Stimulated activated CD8-positive, alpha-beta memory T cell treated with anti-CD3 and anti-CD28 coated beads, Interleukin-7, amount 100 ng/mL, for 1 hour (primary cell): ENCODE data around the gene GBP1.
"Not testable (repeated sequence)": the region's sequence is repeated elsewhere in the genome, so short reads cannot be mapped to it uniquely, and the experiment has no call there.

Source experiments
- DNase-seq, 2 donors: peaks; one replicate each; pipeline ENCODE4 v3.0.0-alpha.2; 2020; ENCODE audit warnings: low read depth in 2 of 2

Gene GBP1

DNA sequence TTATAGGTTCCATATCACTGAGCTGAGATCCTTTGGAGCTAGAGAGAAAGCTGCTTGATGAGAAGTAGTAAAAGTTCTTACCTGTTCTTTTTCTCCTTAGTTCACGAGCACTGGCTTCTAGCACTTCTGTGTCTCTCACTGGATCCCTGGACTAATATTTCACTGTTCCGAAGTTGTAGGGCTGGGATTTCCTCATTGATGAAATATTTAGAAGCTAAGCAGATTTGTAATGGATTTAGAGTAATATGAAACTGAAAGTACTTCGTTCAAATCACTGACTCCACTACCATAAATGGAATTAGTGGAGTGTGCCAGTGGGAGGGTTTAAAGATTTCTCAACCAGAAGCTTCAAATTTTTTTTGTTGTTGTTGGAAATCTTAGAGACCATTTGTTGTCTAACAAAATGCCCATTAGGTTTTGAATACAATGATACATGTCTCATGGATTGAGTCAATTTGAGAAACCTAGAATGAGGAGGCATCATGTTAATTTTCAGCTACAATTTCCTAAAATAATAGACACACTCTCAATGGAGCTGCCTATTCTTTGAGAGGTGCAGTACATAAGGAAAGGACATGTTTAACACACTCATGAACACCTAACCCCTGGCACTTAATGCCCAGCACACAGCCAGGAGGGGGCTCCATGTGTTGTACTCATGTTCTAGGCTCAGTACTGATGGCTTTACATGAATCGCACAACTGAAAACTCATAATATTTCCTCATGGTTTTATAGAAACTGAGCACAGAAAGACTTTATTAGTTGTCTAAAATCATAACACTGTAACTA, at the start of gene GBP1:
GBP1 (minus strand) TSS at position 130 of the 790 bp plus-strand sequence. CDS start 1,974 bp downstream, outside the sequence.
- no peak for DNase-seq

GRCh38 chr1:89114662-89115061, 49.7 kb upstream of the GBP1 start:
- no peak for DNase-seq

DNA sequence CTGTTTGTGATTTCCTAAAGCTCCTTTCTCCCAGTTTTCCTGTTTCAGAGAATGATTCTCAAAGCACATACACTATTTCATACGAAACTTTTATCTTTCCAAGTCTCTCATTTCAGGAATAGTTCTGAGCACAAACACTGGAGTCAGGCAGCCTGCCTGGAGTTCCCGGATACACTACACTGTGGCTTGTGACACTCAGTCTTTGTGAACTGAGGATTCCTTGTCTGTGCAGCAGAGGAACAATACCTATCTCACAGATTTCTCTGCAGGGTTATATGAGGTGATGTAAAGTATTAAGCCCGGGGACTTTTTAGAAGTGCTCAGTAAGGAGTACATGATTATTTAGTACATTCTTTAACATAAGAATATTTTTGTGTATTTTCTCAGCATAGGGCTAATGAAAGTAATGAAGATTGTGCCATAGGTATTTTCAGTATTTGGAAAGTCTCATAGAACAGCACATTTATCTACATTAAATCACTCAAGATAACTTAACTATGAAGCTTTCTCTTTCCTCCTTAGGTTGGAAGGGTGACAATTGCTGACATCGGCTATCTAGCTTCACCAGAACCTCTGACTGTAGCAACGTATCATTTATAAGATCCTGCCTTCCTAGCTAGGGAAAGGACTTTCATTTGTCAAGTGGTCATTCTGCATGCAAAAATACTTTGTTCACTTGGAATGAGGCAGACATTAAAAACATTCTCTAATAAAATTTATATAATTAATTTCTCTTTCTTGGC, 48.0 kb upstream of the GBP1 start:
- DNase-seq: no peak

- no peak for DNase-seq
Measured at GRCh38 chr1:89104687-89105086, 39.7 kb upstream of the GBP1 start.

DNA sequence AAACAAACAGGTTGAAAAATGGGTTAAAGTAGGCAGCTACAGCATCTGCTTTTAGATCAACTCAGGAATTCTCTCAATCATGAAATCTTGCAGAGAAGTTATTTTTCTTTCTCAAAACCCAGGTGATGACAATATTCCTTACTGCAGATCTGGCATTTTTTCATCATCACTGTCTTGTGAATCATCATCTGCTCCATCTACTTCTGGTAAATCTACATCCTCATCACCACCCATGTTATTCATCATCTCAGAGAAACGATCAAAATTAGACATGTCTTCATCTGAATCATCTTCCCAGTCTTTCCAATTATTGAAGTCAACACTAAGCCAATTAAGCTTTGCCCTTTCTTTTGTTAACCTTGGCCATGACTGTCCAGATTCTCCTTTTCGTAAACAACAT, 39.1 kb upstream of the GBP1 start:
- no peak for DNase-seq

GRCh38 chr1:89102021-89102420, 37.0 kb upstream of the GBP1 start:
- DNase-seq: no peak

DNA sequence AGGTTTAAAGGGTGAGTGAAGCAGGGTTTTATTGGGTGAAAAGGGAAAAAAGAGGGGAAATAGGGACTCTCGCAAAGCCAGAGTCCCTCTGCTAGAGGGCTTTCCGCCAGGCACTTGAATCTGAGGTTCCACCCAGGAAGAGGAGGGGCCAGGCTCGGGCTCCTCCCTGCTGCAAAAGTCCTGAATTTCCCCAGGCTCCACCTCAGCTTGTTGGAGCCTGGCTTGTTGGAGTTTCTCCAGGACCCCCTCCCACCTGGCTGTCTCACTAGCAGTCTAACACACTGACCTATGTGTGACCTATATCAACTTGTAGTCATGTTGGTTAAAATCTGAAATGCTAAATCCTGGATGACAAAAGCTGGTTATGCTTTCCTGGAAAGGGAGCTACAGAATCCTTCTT, 35.4 kb upstream of the GBP1 start:
- DNase-seq: no peak

- DNase-seq: no peak
Measured at GRCh38 chr1:89098857-89099256, 33.8 kb upstream of the GBP1 start.

DNA sequence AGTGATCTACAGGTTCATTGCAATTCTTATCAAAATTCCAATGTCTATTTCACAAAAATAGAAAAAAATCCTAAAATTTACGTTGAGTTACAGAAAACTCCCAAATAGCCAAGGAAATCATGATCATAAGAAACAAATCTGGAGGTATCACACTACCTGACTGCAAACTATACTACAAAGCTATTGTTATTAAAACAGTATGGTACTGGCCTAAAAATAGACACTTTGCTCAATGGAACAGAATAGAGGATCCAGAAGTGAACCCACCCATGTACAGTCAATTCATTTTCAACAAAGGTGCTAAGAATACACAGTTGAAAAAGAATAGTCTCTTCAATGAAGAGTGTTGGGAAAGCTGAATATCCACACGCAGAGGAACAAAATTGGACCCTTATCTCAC, 30.7 kb upstream of the GBP1 start:
- DNase-seq: no peak

GRCh38 chr1:89089962-89090361, 25.0 kb upstream of the GBP1 start:
- DNase-seq: no peak

DNA sequence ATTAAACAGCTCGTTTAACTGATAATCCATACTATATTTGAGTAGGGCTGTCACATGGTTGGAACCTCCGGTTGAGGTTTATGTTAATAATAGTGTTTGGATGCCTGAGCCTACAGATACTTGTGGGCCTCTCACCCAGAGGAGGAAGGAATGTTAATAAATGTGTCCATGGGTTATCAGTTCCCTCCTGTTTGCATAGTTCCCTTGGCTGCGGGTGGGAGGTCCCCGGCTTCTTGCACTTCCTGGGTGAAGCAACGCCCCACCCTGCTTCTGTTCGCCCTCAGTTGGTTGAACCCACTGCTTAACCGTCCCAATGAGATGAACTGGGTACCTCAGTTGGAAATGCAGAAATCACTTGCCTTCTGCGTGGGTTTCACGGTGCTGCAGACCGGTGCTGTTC, 23.6 kb upstream of the GBP1 start:
- DNase-seq: no peak

DNA sequence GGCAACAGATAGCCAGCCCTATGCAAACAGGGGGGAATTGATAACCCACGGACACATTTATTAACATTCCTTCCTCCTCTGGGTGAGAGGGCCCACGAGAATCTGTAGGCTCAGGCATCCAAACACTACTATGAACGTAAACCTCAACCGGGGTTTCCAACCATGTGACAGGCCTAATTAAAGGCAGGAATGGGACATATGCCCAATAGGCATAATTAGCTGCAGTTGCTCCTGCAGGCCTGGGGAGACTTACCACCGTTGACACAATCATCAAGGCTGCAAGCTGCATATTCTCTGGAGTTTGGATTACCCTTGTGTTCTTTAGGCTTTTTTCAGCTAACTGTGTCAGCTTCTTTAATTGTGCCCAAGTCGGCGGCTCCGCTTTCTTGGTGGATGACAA, 22.2 kb upstream of the GBP1 start:
- no peak for DNase-seq

DNA sequence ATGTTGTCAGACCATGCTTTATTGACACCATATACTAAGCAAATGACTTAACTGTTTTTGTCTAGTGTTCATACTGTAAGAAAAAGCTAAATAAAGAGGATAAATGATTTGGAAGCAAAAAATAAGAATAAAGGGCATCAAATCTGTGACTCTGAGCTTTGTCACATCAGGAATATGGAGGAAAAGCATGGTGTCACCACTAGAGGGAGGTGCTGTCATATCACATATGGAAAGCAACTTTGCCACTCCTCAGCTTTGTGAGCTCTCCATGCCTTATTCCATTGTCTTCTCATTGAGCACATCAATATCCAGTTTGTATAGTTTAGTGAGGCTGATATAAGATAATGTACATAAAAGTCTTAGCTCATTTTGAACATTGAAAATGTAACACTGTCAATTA, 20.8 kb upstream of the GBP1 start:
- no peak for DNase-seq

- DNase-seq: no peak
Measured at GRCh38 chr1:89081005-89081404, 16.0 kb upstream of the GBP1 start.

DNA sequence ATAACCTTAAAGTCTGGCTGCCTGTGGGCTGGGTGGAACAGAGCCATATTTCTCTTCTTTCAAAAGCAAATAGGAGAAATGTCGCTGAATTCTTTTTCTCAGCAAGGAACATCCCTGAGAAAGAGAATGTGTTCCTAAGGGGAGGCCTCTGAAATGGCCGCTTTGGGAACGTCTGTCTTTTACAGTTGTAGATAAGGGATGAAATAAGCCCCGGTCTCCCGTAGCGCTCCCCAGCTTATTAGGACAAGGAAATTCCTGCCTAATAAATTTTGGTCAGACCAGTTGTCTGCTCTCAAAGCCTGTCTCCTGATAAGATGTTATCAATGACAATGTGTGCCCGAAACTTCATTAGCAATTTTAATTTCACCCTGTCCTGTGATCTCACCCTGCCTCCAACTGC, 15.1 kb upstream of the GBP1 start:
- DNase-seq: not testable (repeated sequence)

DNA sequence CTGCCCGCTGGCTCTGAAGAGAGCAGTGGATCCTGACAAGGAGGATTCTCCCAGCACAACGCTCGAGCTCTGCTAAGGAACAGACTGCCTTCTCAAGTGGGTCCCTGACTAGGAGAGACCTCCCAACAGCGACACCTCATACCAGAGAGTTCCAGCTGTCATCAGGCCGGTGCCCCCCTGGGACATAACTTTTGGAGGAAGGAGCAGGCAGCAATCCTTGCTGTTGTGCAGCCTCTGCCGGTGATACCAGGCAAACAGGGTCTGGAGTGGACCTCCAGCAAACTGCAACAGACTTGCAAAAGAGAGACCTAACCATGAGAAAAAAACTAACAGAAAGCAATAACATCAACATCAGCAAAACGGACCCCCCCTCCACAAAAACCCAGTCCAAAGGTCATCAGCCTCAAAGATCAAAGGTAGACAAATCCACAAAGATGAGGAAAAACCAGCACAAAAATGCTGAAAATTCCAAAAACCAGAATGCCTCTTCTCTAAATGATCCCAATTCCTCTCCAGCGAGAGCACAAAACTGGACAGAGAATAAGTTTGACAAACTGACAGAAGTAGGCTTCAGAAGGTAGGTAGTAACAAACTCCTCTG, 7.6 kb upstream of the GBP1 start:
- DNase-seq: not testable (repeated sequence)

DNA sequence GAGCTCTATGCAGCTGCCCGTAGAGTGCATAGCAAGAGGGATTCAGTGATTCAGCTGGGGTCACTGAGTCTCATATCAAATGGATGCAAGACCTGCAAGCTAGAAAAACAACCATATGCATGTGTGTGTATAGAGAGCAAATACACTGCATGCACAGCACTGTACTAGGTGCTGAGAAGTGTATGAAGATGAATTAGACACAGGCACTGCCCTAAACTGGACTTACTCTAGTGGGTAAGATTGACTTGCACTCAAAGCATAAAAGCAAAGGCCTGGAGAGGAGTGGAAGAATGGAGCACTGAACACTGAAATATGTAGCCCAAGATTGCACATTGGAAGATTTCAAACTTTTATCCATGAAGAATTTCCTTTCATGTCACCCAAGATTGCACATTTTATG, 5.5 kb upstream of the GBP1 start:
- no peak for DNase-seq

DNA sequence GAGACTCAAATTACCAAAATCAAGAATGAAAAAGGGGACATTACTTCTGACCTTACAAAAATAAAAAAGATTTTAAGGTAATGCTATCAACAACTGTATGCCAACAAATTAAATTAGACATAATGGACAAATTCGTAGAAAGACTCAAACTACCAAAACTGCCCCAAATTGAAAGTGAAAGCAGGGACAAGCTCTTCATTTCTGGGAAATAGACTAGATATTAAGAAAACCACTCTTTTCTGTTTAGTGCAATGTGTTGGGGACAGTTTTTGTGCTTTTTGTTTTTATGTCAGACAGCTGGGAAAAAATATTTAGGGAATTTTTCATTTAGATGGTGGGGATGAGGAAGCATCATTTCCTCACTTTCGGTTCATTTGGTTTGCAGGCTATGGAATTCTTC, 4.9 kb upstream of the GBP1 start:
- no peak for DNase-seq

DNA sequence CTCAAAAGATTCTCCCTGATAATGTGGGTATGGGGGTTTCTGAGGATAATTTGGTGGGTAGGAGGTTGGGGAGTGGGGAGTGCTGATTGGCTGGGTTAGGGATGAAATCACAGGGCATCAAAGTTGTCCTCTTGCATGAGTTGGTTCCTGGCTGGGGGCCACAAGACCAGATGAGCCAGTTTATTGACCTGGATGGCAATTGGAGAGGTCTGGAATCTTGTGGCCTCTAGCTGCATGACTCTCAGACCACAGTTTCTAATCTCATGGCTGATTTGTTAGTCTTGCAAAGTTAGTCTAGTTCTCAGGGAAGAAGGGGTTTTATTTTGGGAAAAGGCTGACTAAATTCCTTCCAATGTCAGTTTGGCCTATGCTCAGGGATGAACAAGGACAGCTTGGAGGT, 3.3 kb upstream of the GBP1 start:
- no peak for DNase-seq

DNA sequence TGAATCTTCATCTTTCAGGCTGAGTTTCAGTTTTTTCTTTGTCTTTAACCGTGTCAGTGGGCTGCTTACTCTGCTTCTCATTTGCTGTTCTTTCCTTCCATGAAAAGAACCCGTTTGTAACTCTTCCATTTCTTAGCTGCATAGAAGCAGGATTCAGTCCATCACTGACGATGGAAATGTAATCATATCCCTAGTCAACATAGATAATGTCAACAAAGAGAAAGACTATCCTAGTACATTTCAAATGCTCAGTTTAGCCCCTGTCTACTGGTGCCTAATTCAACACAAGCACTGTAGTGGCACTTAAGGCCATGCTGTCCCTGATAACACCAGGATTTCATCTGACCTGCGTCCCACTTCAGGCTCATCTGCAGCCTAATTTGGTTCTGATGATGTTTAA, 376 bp downstream of the GBP1 start:
- DNase-seq: no peak

DNA sequence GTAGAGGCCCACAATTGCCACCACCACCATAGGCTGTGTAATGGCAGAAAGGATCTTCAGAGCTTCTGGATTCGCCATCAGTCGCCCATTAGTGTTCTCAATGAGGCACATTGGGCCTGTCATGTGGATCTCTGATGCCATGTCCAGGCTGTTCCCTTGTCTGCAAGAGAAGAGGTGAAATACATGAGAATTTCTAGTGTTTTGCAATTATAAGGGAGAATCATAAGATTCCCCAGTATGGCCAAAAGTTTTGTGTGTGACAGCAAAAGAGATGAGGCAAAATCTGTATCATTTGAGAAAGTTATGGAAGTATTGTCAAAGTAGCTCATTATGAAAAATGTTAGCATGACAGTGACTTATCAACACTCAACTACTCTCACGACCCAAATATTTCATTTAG, 1.9 kb downstream of the GBP1 start:
- no peak for DNase-seq

GRCh38 chr1:89060091-89060490, 4.9 kb downstream of the GBP1 start:
- no peak for DNase-seq

DNA sequence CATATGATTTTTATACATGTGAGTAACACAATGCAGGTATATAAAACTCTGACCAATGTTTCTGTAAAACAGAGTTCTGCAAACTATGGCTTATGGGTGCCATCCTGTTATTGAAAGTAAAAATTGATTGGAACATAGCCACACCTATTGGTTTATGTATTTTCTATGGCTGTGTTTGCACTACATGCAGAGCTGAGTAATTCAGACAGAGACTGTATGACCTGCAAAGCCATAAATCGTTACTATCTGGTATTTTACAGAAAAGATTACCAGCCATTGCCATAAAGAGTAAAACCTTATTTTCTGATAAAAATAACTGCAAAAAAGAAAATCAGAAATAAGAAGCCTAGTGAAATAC, 13.1 kb downstream of the GBP1 start:
- DNase-seq: no peak
